Stimulated activated naive CD8-positive, alpha-beta T cell treated with anti-CD3 and anti-CD28 coated beads, Interleukin-15, amount 100 ng/mL, for 72 hours (primary cell): ENCODE data around the gene TRIP10.

ENCODE experiments used
- ATAC-seq: fragments of 150-1000 bp; cut with Tn5 transposase; 2 replicates; pipeline ENCODE4 v1.10.0; 2021; ENCODE audit warnings: mild to moderate bottlenecking, moderate library complexity
- DNase-seq, 2 donors: peaks; one replicate each; pipeline ENCODE4 v3.0.0; 2021 to 2022
- H3K27ac Mint-ChIP-seq, 2 donors: one replicate each; pipeline ENCODE4 v1.8.0; 2022; ENCODE audit warnings: mild to moderate bottlenecking in 2 of 2, mixed read lengths in 2 of 2, moderate library complexity in 2 of 2
- H3K27me3 Mint-ChIP-seq: one replicate; pipeline ENCODE4 v1.8.0; 2022; ENCODE audit warnings: mixed read lengths
- H3K4me1 Mint-ChIP-seq: one replicate; pipeline ENCODE4 v1.8.0; 2022; ENCODE audit warnings: mild to moderate bottlenecking, mixed read lengths
- H3K4me3 Mint-ChIP-seq, 2 donors: one replicate each; pipeline ENCODE4 v1.8.0; 2022; ENCODE audit warnings: mild to moderate bottlenecking in 2 of 2, mixed read lengths in 2 of 2, moderate library complexity in 1 of 2
- H3K9me3 Mint-ChIP-seq, 2 donors: one replicate each; pipeline ENCODE4 v1.8.0; 2022; ENCODE audit warnings: mixed read lengths in 2 of 2

The TRIP10 gene

GRCh38 chr19:6731822-6732221, 7.7 kb upstream of the TRIP10 start:
- H3K27me3 Mint-ChIP-seq = no peaks in the 10 kb centered on the region
- no peak overlapping the region for H3K27ac Mint-ChIP-seq
- H3K4me1 Mint-ChIP-seq = peaks cover 17% of the 10 kb centered on the region
- H3K4me3 Mint-ChIP-seq = no peak overlapping the region
- ATAC-seq (no peak), DNase-seq (no peak)
- H3K9me3 Mint-ChIP-seq = no peaks in the 10 kb centered on the region

GRCh38 chr19:6732803-6733337, 6.6 kb upstream of the TRIP10 start:
- Mint-ChIP-seq H3K27me3 (no peaks in the 10 kb centered on the region), H3K27ac (no peak overlapping the region), H3K9me3 (no peaks in the 10 kb centered on the region), H3K4me1 (peaks cover 19% of the 10 kb centered on the region), H3K4me3 (no peak overlapping the region)
- ATAC-seq (no peak), DNase-seq (no peak)

DNA sequence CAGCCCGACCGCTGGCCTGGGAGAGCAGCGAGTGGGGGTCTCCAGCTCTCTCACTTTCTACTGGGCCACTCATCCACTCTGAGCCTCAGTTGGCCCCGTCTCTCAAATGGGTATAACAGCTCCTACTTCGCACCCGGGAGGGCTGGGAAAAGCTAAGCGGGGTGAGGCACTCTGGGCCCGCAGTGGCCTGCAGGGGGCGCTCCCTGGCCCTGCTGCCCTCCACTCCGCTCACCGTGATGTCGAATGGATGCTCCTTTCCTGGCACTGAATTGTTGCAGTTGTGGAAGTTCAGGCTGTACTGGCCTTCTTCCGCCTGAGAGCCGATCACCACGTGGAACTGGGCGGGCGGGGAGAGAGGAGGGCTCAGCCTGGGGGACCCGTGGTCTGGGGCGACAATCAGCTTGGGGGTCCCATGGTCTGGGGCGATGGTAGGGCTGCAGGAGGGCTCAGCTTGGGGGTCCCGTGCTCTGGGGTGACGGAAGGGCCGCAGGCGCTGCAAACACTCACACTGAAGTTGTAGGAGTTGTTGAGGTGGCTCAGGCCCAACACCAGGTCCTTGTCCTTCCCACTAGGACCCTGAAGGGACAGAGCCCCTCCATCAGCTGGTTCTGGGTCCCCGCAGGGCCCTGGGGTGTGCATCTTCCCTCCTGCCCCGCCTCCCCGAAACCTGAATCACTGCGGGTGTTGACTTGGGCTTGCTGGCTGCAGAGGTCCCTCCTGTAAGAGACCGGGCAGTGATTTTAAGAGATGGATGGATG, 6.0 kb upstream of the TRIP10 start:
- H3K4me1 Mint-ChIP-seq = peaks cover 25% of the 10 kb centered on the region
- no peaks in the 10 kb centered on the region for H3K9me3 Mint-ChIP-seq
- ATAC-seq (no peak), DNase-seq (no peak)
- H3K27me3 Mint-ChIP-seq = no peaks in the 10 kb centered on the region
- no peak overlapping the region for H3K4me3 Mint-ChIP-seq
- peak overlapping the region in 1 of 2 donors; percentile 80 for H3K27ac Mint-ChIP-seq

DNA sequence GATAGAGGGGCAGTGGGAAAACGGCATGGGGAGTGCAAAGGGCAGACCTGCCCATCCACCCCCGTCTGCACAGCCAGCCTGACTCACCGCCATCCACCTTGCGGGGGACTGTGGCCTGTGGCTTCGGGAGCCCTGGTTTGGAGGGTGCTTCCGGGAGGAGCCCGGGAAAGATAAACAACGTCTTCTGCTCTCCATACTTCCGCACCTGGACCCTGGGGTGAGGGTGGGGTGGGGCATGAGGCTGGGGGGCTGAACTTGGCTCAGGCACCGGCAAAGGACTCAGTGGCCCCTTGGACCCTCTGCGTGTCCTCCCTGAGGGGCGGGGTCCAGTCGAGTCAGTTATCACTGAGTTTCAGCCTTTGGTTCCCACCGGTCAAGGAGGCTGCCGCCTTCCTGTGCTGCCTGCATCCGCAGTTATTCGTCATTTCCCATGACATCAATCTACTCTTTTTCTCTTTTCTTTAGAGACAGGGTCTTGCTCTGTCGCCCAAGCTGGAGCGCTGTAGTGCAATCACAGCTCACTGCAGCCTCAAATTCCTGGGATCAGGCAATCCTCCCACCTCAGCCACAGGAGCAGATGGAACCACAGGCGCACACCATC, 5.3 kb upstream of the TRIP10 start:
- ATAC-seq (no peak), DNase-seq (no peak)
- no peaks in the 10 kb centered on the region for H3K27me3 Mint-ChIP-seq
- peaks cover 31% of the 10 kb centered on the region for H3K4me1 Mint-ChIP-seq
- H3K27ac Mint-ChIP-seq = no peak overlapping the region
- peak overlapping the region in 1 of 2 donors; percentile 15 for H3K4me3 Mint-ChIP-seq
- no peaks in the 10 kb centered on the region for H3K9me3 Mint-ChIP-seq

- H3K9me3 Mint-ChIP-seq = no peaks in the 10 kb centered on the region
- ATAC-seq (no peak), DNase-seq (no peak)
- peak overlapping the region; percentile 77 to 98 for H3K4me3 Mint-ChIP-seq
- peaks cover 31% of the 10 kb centered on the region for H3K4me1 Mint-ChIP-seq
- peak overlapping the region; percentile 99 to 100 for H3K27ac Mint-ChIP-seq
- no peaks in the 10 kb centered on the region for H3K27me3 Mint-ChIP-seq
Measured at GRCh38 chr19:6735181-6735911, 4.1 kb upstream of the TRIP10 start.

GRCh38 chr19:6736169-6736916, 3.1 kb upstream of the TRIP10 start:
- ATAC-seq (peak; percentile 56), DNase-seq (peak; percentile 78 to 87)
- Mint-ChIP-seq H3K9me3 (no peaks in the 10 kb centered on the region), H3K4me3 (peak overlapping the region; percentile 77 to 98), H3K4me1 (peaks cover 38% of the 10 kb centered on the region), H3K27ac (peak overlapping the region; percentile 99 to 100), H3K27me3 (no peaks in the 10 kb centered on the region)

- no peak for DNase-seq
- peak; percentile 1 for ATAC-seq
- Mint-ChIP-seq H3K9me3 (no peaks in the 10 kb centered on the region), H3K27ac (peak overlapping the region; percentile 99 to 100), H3K27me3 (no peaks in the 10 kb centered on the region), H3K4me3 (peak overlapping the region; percentile 77 to 98), H3K4me1 (peaks cover 41% of the 10 kb centered on the region)
Measured at GRCh38 chr19:6736917-6737283, 2.6 kb upstream of the TRIP10 start.

DNA sequence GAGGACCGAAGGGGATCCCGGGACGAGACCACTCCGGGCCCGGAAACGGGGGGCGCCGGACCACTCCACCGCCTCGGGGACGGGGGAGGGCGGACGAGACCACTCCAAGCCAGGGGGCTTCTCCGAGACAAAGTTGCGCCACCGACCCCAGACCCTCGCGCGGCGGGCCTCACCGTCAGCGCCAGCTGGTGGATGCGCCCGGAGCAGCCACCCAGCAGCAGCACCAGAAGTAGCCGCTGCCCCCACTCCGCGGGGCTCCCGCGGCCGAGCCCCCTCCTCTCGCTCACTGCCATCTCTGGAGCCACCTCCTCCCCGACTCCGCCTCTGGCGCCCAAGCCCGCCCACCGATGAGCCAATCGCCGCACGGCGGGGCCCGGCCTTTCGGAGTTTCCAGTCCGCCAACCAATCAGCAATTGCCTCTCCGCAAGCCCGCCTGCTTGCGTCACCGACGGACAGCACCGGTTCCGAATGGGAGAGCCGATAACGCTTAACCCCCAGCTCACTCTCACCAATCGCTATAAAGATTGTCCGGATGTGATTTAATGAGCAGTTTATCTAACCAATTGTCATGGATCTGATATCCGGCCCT, 2.1 kb upstream of the TRIP10 start, which contains the start of gene GPR108:
Gene GPR108, minus strand, starts transcription at position 297 of the 589 bp plus-strand sequence. Its CDS starts 4 bp downstream, at position 293.
- H3K4me1 Mint-ChIP-seq = peaks cover 41% of the 10 kb centered on the region
- no peaks in the 10 kb centered on the region for H3K9me3 Mint-ChIP-seq
- peak within 1 kb of the TSS; percentile 99 to 100 for H3K27ac Mint-ChIP-seq
- no peaks in the 10 kb centered on the region for H3K27me3 Mint-ChIP-seq
- DNase-seq (peak; percentile 100), ATAC-seq (peak; percentile 78)
- H3K4me3 Mint-ChIP-seq = peak within 1 kb of the TSS; percentile 77 to 98

- H3K4me3 Mint-ChIP-seq = peak overlapping the region; percentile 77 to 98
- no peaks in the 10 kb centered on the region for H3K9me3 Mint-ChIP-seq
- peak overlapping the region; percentile 14 to 100 for H3K27ac Mint-ChIP-seq
- H3K27me3 Mint-ChIP-seq = no peaks in the 10 kb centered on the region
- peaks cover 41% of the 10 kb centered on the region for H3K4me1 Mint-ChIP-seq
- peak; percentile 84 to 89 for DNase-seq
- ATAC-seq = peak; percentile 50
Measured at GRCh38 chr19:6737873-6738786, 1.4 kb upstream of the TRIP10 start.

GRCh38 chr19:6738787-6739389, 592 bp upstream of the TRIP10 start:
- DNase-seq (no peak), ATAC-seq (no peak)
- Mint-ChIP-seq H3K9me3 (no peaks in the 10 kb centered on the region), H3K27ac (peak overlapping the region; percentile 14 to 100), H3K4me1 (peaks cover 41% of the 10 kb centered on the region), H3K4me3 (peak overlapping the region; percentile 77 to 98), H3K27me3 (no peaks in the 10 kb centered on the region)

GRCh38 chr19:6739883-6740588, 556 bp downstream of the TRIP10 start:
- peak; percentile 33 to 60 for DNase-seq
- Mint-ChIP-seq H3K4me1 (peaks cover 36% of the 10 kb centered on the region), H3K9me3 (no peaks in the 10 kb centered on the region), H3K27ac (peak overlapping the region in 1 of 2 donors; percentile 40), H3K27me3 (no peaks in the 10 kb centered on the region), H3K4me3 (peak overlapping the region; percentile 86 to 92)
- no peak for ATAC-seq

DNA sequence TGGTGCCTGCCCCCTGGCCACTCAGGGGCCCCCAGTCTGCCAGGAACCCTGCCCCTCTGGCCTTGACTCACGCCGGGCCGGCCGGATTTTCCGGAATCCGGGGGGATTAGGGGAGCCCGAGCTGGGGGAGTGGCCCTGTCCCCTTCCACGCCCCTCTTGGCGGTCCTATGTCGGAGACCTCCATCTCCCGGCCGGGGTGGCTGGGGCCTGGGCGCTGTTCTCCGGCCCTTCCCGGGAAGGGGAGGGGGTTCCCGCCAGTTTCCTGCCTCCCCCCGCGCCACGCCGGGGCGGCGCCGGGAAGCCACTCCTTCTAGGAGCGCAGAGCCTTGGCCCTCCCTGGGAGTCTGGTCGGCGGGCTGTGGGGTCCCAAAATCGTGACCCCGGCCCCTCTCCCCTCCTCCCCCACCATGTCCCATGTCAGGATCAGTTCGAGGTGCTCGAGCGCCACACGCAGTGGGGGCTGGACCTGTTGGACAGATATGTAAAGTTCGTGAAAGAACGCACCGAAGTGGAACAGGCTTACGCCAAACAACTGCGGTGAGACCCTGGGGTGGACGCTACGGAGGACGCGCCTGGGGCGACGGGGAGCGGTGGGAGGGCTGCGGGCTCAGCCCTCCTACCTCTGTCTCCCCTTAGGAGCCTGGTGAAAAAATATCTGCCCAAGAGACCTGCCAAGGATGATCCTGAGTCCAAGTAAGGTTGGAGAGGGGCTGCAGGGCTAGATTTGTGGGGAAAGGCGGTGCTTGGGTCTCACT, 1.3 kb downstream of the TRIP10 start:
- Mint-ChIP-seq H3K4me1 (peaks cover 31% of the 10 kb centered on the region), H3K27ac (peak overlapping the region in 1 of 2 donors; percentile 40), H3K4me3 (peak overlapping the region; percentile 86 to 92), H3K27me3 (no peaks in the 10 kb centered on the region), H3K9me3 (no peaks in the 10 kb centered on the region)
- DNase-seq (peak; percentile 24 to 31), ATAC-seq (no peak)
